Mesenchymal stem cell (in vitro differentiated cells and primary cell): Measurements from ENCODE around the gene MYO19.

ENCODE experiments used
- DNase-seq: peaks from one replicate; pipeline ENCODE4 v3.0.0-alpha.2; 2013
- H2AFZ ChIP-seq: one replicate; pipeline ENCODE4 v1.6.1; 2013; ENCODE audit warnings: low read depth, mild to moderate bottlenecking, control low read depth, inconsistent platforms, low read length, moderate library complexity
- H2AK5ac ChIP-seq: 2 replicates; pipeline ENCODE4 v1.6.1; 2013; ENCODE audit warnings: low read length, moderate library complexity, mild to moderate bottlenecking, inconsistent platforms; ENCODE audit not compliant: severe bottlenecking
- H2BK120ac ChIP-seq: one replicate; pipeline ENCODE4 v1.6.1; 2013; ENCODE audit warnings: low read depth, mild to moderate bottlenecking, inconsistent platforms, low read length, moderate library complexity
- H2BK12ac ChIP-seq, 2 experiments: one replicate each; pipeline ENCODE4 v1.6.1; 2013; ENCODE audit warnings: inconsistent platforms in 2 of 2, low read length in 2 of 2, mild to moderate bottlenecking in 2 of 2, moderate library complexity in 2 of 2, control low read depth in 1 of 2
- H2BK15ac ChIP-seq: one replicate; pipeline ENCODE4 v1.6.1; 2013; ENCODE audit warnings: mild to moderate bottlenecking, low read depth, inconsistent platforms; ENCODE audit not compliant: poor library complexity, severe bottlenecking
- H2BK5ac ChIP-seq: 2 replicates; pipeline ENCODE4 v1.6.1; 2013; ENCODE audit warnings: low read depth, mild to moderate bottlenecking, low read length, control low read depth, inconsistent platforms; ENCODE audit not compliant: poor library complexity, severe bottlenecking
- H3K14ac ChIP-seq, 2 experiments: one replicate each; pipeline ENCODE4 v1.6.1; 2013; ENCODE audit warnings: inconsistent platforms in 2 of 2, low read length in 2 of 2, control low read depth in 1 of 2, mild to moderate bottlenecking in 1 of 2, moderate library complexity in 1 of 2
- H3K18ac ChIP-seq, 2 experiments: one replicate each; pipeline ENCODE4 v1.6.1; 2013; ENCODE audit warnings: inconsistent platforms in 2 of 2, low read length in 2 of 2, control low read depth in 1 of 2, low read depth in 1 of 2, mild to moderate bottlenecking in 1 of 2
- H3K23ac ChIP-seq, 2 experiments: one replicate each; pipeline ENCODE4 v1.6.1; 2013; ENCODE audit warnings: inconsistent platforms in 2 of 2, low read length in 2 of 2, mild to moderate bottlenecking in 2 of 2, moderate library complexity in 2 of 2, control low read depth in 1 of 2
- H3K27ac ChIP-seq: 2 replicates; pipeline ENCODE4 v1.5.1; 2013; ENCODE audit warnings: mild to moderate bottlenecking, moderate library complexity, low read length, control low read depth, inconsistent platforms; ENCODE audit not compliant: poor library complexity, severe bottlenecking
- H3K27me3 ChIP-seq, 2 experiments: 2 replicates each; pipeline versions ENCODE4 v1.6.1 to v1.7.0; 2013; ENCODE audit warnings: low read length in 2 of 2, mild to moderate bottlenecking in 2 of 2, moderate library complexity in 2 of 2, control low read depth in 1 of 2, inconsistent platforms in 1 of 2; ENCODE audit not compliant: control insufficient read depth in 1 of 2, insufficient read depth in 1 of 2
- H3K36me3 ChIP-seq, 2 experiments: 2 replicates each; pipeline versions ENCODE4 v1.6.1 to v1.7.0; 2013; ENCODE audit warnings: low read length in 2 of 2, control low read depth in 1 of 2, inconsistent platforms in 1 of 2, low read depth in 1 of 2, mild to moderate bottlenecking in 1 of 2; ENCODE audit not compliant: insufficient read depth in 2 of 2, control insufficient read depth in 1 of 2
- H3K4ac ChIP-seq, 2 experiments: one replicate each; pipeline ENCODE4 v1.6.1; 2013; ENCODE audit warnings: inconsistent platforms in 2 of 2, low read length in 2 of 2, mild to moderate bottlenecking in 2 of 2, moderate library complexity in 2 of 2, control low read depth in 1 of 2, low read depth in 1 of 2
- H3K4me1 ChIP-seq: 2 replicates; pipeline ENCODE4 v1.6.1; 2013; ENCODE audit warnings: low read depth, low read length, control low read depth; ENCODE audit not compliant: control insufficient read depth, insufficient read depth
- H3K4me2 ChIP-seq: 2 replicates; pipeline ENCODE4 v1.6.1; 2013; ENCODE audit warnings: low read length, mild to moderate bottlenecking, inconsistent platforms; ENCODE audit not compliant: poor library complexity, severe bottlenecking
- H3K4me3 ChIP-seq, 2 experiments: 2 replicates each; pipeline versions ENCODE4 v1.5.1 to v1.7.0; 2013; ENCODE audit warnings: low read length in 2 of 2, mild to moderate bottlenecking in 2 of 2, control low read depth in 1 of 2, low read depth in 1 of 2; ENCODE audit not compliant: insufficient read depth in 1 of 2
- H3K79me1 ChIP-seq: replicated peaks from 2 replicates; pipeline ENCODE4 v1.6.1; 2013; ENCODE audit warnings: mild to moderate bottlenecking, control low read depth, low read length, inconsistent platforms; ENCODE audit not compliant: poor library complexity, severe bottlenecking
- H3K9ac ChIP-seq: 2 replicates; pipeline ENCODE4 v1.7.0; 2013; ENCODE audit warnings: mild to moderate bottlenecking, low read length, moderate library complexity
- H3K9me3 ChIP-seq: 2 replicates; pipeline ENCODE4 v1.7.0; 2013; ENCODE audit warnings: mild to moderate bottlenecking, low read length; ENCODE audit not compliant: control insufficient read depth
- H4K8ac ChIP-seq: one replicate; pipeline ENCODE4 v1.6.1; 2013; ENCODE audit warnings: inconsistent platforms, mild to moderate bottlenecking, low read length, moderate library complexity
- H4K91ac ChIP-seq: one replicate; pipeline ENCODE4 v1.6.1; 2013; ENCODE audit warnings: mild to moderate bottlenecking, low read length, inconsistent platforms
- WGBS: methylation state at CpG from one replicate; pipeline ENCODE4 v1.1.7; 2013; ENCODE audit warnings: mixed read lengths; 5-methylcytosine and 5-hydroxymethylcytosine counted together

Gene MYO19

DNA sequence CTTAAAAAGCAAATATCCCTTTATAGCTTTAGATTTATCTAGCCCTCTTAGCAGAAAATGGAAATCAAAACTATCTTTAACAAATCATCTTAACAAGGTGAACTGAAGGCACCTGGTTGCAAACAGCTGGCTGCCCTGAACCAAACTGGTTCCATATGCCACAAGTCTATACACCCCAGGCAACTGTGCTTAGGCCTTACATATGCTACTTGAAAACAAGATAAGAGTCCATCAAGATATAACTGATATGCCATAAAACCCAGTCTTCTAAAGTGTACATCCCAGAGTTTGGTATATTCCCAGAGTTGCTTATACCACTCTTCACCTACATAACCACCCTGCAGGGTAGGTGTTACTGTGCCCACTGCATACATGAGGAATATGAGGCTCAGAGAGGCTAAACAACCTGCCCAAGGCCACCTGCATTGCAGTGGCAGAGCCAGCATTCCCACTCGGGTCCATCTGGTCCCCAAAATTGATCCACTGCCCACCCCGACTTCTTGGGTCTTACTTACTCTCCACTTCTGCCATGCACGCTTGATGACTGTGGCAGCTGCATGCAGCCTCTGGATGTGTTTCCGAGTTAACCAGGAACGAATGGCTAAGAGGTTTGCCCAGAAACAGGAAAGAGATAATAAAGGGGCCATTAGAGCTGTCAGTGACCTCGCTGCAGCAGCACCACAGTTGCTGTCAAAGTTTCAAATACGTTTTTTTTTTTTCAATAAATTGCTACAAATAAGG lies 35.9 kb downstream of the MYO19 start:
- Histone ChIP-seq H2AFZ (no peak overlapping the region), H3K4ac (no peak overlapping the region), H3K14ac (no peak overlapping the region), H2BK12ac (no peak overlapping the region), H3K4me2 (no peak overlapping the region), H3K27ac (no peak overlapping the region), H3K36me3 (peaks cover 56 to 85% of the 10 kb centered on the region in 2 experiments), H4K91ac (no peak overlapping the region), H3K27me3 (no peaks in the 10 kb centered on the region), H2BK15ac (no peak overlapping the region), H3K9me3 (no peaks in the 10 kb centered on the region), H3K4me1 (peaks cover 15% of the 10 kb centered on the region), H2BK120ac (no peak overlapping the region), H3K79me1 (peaks cover 9% of the 10 kb centered on the region), H3K18ac (no peak overlapping the region), H3K4me3 (no peak overlapping the region), H2BK5ac (no peak overlapping the region), H3K9ac (no peak overlapping the region), H2AK5ac (no peak overlapping the region), H3K23ac (no peak overlapping the region), H4K8ac (no peak overlapping the region)
- 56% methylated on average over 7 of the region's 7 CpGs for WGBS
- no peak for DNase-seq

DNA sequence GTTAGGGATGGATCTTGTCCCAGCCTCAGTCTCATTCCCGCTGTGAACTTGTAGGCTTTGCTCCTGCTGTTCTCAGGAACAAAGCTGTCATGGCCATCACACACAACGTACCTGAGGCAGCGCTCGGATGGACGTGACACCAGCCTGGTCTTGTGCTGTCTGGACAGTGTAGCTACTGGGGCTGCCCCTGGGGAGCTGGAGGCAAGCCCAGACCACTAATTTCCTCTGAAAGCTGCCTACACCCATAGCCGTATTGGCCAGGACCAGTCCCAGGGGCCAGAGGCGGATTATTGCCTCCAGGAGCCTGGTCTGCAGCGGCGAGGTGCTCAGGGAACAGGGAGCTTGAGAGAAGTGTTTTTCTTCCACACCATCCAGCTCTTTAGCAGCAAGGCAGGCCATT lies 36.5 kb downstream of the MYO19 start:
- Histone ChIP-seq H3K4me2 (no peak overlapping the region), H3K27ac (no peak overlapping the region), H4K8ac (no peak overlapping the region), H3K23ac (no peak overlapping the region), H2AFZ (no peak overlapping the region), H2BK5ac (no peak overlapping the region), H3K18ac (no peak overlapping the region), H3K79me1 (peaks cover 9% of the 10 kb centered on the region), H3K4ac (no peak overlapping the region), H4K91ac (no peak overlapping the region), H2AK5ac (no peak overlapping the region), H3K9ac (no peak overlapping the region), H2BK120ac (no peak overlapping the region), H3K9me3 (no peaks in the 10 kb centered on the region), H3K4me1 (peaks cover 15% of the 10 kb centered on the region), H3K36me3 (peaks cover 54 to 85% of the 10 kb centered on the region in 2 experiments), H2BK12ac (no peak overlapping the region), H3K14ac (no peak overlapping the region), H2BK15ac (no peak overlapping the region), H3K27me3 (no peaks in the 10 kb centered on the region), H3K4me3 (no peak overlapping the region)
- 89% methylated on average over 9 of the region's 9 CpGs for WGBS
- DNase-seq = no peak

DNA sequence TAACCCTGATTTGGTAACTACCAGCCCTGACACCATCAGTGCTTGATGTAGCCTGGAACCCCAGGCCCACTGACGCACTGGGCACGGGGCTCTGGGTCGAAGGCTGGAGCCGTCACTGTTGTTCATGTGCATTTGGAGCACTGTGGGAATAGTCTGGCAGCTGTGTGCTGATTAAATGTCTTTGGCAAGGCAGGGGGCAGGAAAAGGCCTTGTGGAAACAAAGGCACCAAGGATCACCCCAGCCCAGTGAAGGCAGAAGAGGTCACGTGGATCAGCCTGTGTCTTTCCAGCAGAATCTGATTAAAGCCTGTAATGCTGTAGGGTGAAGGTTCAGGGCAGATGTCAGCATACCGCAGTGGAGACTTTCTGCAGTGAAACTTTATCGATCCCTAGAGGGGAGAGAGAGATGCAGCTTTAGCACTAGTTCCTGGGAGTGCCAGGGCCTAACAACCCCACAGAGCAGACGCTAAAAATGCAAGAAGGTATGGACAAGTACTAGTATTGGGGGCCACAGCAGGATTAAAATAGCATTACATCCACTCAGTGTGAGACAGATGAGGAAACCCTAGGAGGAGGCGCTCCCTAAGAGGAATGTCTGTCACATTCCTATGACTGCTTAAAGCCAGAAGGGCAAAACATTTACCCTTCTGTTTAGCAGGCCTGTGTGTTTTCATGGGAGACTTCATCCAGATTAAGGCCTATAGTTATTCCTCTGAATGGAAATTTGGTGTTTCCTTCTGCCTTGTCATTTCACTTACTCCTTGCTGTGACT lies 38.5 kb downstream of the MYO19 start:
- H2AFZ ChIP-seq = no peak overlapping the region
- no peak overlapping the region for H3K9ac ChIP-seq
- 95% methylated on average over 9 of the region's 9 CpGs for WGBS
- peaks cover 12% of the 10 kb centered on the region for H3K4me1 ChIP-seq
- no peak for DNase-seq
- no peak overlapping the region for H3K14ac ChIP-seq
- peaks cover 26% of the 10 kb centered on the region for H3K79me1 ChIP-seq
- peaks cover 51 to 87% of the 10 kb centered on the region in 2 experiments for H3K36me3 ChIP-seq
- no peak overlapping the region for H2BK120ac ChIP-seq
- H3K9me3 ChIP-seq = no peaks in the 10 kb centered on the region
- no peak overlapping the region for H3K4ac ChIP-seq
- H3K27ac ChIP-seq = peak overlapping the region; percentile 49
- H3K18ac ChIP-seq = no peak overlapping the region
- no peak overlapping the region for H3K4me3 ChIP-seq
- no peak overlapping the region for H2BK15ac ChIP-seq
- no peak overlapping the region for H2AK5ac ChIP-seq
- no peak overlapping the region for H4K8ac ChIP-seq
- H2BK12ac ChIP-seq = no peak overlapping the region
- H2BK5ac ChIP-seq = no peak overlapping the region
- no peak overlapping the region for H4K91ac ChIP-seq
- no peak overlapping the region for H3K4me2 ChIP-seq
- no peak overlapping the region for H3K23ac ChIP-seq
- no peaks in the 10 kb centered on the region for H3K27me3 ChIP-seq

DNA sequence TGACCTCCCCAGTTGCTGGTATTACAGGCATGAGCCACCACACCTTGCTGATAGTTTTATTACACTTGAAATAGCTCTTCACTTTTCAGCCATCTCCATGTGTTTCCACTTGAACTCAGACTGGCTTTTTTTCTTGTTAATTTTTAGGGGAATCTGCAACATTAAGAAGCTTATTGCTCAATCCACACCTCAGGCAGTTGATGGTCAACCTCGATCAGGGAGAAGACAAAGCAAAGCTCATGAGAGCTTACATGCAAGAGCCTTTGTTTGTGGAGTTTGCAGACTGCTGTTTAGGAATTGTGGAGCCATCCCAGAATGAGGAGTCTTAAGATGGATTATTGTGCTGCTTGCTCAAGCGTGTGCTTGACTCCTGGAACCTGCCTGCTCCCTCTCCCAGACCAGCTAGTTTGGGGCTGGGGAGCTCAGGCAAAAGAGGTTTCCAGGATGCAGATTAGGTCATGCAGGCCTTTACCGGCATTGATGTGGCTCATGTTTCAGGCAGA lies 39.5 kb downstream of the MYO19 start:
- Histone ChIP-seq H3K4ac (no peak overlapping the region), H3K23ac (no peak overlapping the region), H2AK5ac (no peak overlapping the region), H4K91ac (no peak overlapping the region), H2BK15ac (no peak overlapping the region), H2AFZ (no peak overlapping the region), H4K8ac (no peak overlapping the region), H2BK5ac (no peak overlapping the region), H3K9ac (no peak overlapping the region), H3K36me3 (peaks cover 43 to 79% of the 10 kb centered on the region in 2 experiments), H3K27me3 (no peaks in the 10 kb centered on the region), H2BK12ac (no peak overlapping the region), H3K4me1 (peaks cover 6% of the 10 kb centered on the region), H3K27ac (no peak overlapping the region), H3K4me3 (no peak overlapping the region), H3K4me2 (no peak overlapping the region), H3K79me1 (peaks cover 28% of the 10 kb centered on the region), H3K14ac (no peak overlapping the region), H2BK120ac (no peak overlapping the region), H3K9me3 (no peaks in the 10 kb centered on the region), H3K18ac (no peak overlapping the region)
- DNase-seq = no peak
- 95% methylated on average over 3 of the region's 3 CpGs for WGBS
